IMR-90 (cell line): ENCODE measurements around the gene ZNF488. TPM values are rescaled to one million over a fixed set of nuclear protein-coding genes. Genes with fewer than 3 reads are reported as not detected.

ENCODE experiments used
- ATAC-seq: fragments of 200-7000 bp; cut with Tn5 transposase; 2 replicates; pipeline ENCODE4 v1.9.1; 2020; ENCODE audit warnings: low read depth, mild to moderate bottlenecking, moderate library complexity
- BruUV-seq: library from RNA; stranded (reverse); fragments of 400-500 nt; replicated peaks from 2 replicates; lab custom pipeline; 2021; lab: Mats Ljungman, UMichigan
- CTCF ChIA-PET: fragments of 300-600 bp; formaldehyde crosslinking; extraction: SDS; loops from one replicate; lab custom pipeline; 2021; ENCODE audit warnings: antibody characterized with exemption; lab: Yijun Ruan, JAX
- POLR2A ChIA-PET: fragments of 300-600 bp; sonication (Branson Sonifier 250); formaldehyde crosslinking; loops from one replicate; lab custom pipeline; 2022; ENCODE audit warnings: antibody characterized with exemption; ENCODE audit not compliant: unreplicated experiment; lab: Charles Lee
- DNase-seq: peaks from one replicate; pipeline ENCODE4 v3.0.0; 2013
- H2AFZ ChIP-seq: replicated peaks from 2 replicates; pipeline ENCODE3; 2013; ENCODE audit warnings: low read length, mild to moderate bottlenecking; ENCODE audit not compliant: poor library complexity
- H2AK5ac ChIP-seq: 2 replicates; pipeline ENCODE4 v1.6.1; 2013; ENCODE audit warnings: low read depth, low read length, inconsistent platforms
- H2AK9ac ChIP-seq: replicated peaks from 2 replicates; pipeline ENCODE3; 2013; ENCODE audit warnings: mild to moderate bottlenecking, low read depth, low read length, moderate library complexity; ENCODE audit not compliant: poor library complexity
- H2BK120ac ChIP-seq: 2 replicates; pipeline ENCODE4 v1.6.1; 2013; ENCODE audit warnings: low read depth, low read length, inconsistent platforms
- H2BK15ac ChIP-seq: 3 replicates; pipeline ENCODE4 v1.6.1; 2013; ENCODE audit warnings: low read depth, low read length, inconsistent platforms
- H2BK20ac ChIP-seq: 2 replicates; pipeline ENCODE4 v1.6.1; 2013; ENCODE audit warnings: low read depth, mild to moderate bottlenecking, inconsistent platforms, low read length, moderate library complexity
- H2BK5ac ChIP-seq: 2 replicates; pipeline ENCODE4 v1.6.1; 2013; ENCODE audit warnings: mild to moderate bottlenecking, low read depth, low read length, inconsistent platforms; ENCODE audit not compliant: poor library complexity, severe bottlenecking
- H3K14ac ChIP-seq: replicated peaks from 2 replicates; pipeline ENCODE4 v1.6.1; 2013; ENCODE audit warnings: low read depth, low read length, inconsistent platforms
- H3K18ac ChIP-seq: 2 replicates; pipeline ENCODE4 v1.6.1; 2013; ENCODE audit warnings: low read depth, low read length, control low read depth
- H3K23ac ChIP-seq: 2 replicates; pipeline ENCODE4 v1.6.1; 2013; ENCODE audit warnings: low read depth, low read length, inconsistent platforms
- H3K27ac ChIP-seq: 2 replicates; pipeline ENCODE4 v1.5.1; 2013; ENCODE audit warnings: mild to moderate bottlenecking, control low read depth, low read length; ENCODE audit not compliant: insufficient read depth
- H3K27me3 ChIP-seq: 2 replicates; pipeline ENCODE4 v1.6.1; 2013; ENCODE audit warnings: low read length; ENCODE audit not compliant: control insufficient read depth, insufficient read depth
- H3K36me3 ChIP-seq: 2 replicates; pipeline ENCODE4 v1.6.1; 2013; ENCODE audit warnings: low read length, mixed read lengths; ENCODE audit not compliant: control insufficient read depth, insufficient read depth
- H3K4ac ChIP-seq: 2 replicates; pipeline ENCODE4 v1.6.1; 2013; ENCODE audit warnings: low read depth, low read length, inconsistent platforms
- H3K4me1 ChIP-seq: 2 replicates; pipeline ENCODE4 v1.6.1; 2013; ENCODE audit warnings: low read length, mixed read lengths; ENCODE audit not compliant: control insufficient read depth, insufficient read depth
- H3K4me2 ChIP-seq: 2 replicates; pipeline ENCODE4 v1.6.1; 2013; ENCODE audit warnings: low read depth, mild to moderate bottlenecking, control low read depth, low read length, moderate library complexity
- H3K4me3 ChIP-seq: 2 replicates; pipeline ENCODE4 v1.5.1; 2013; ENCODE audit warnings: low read depth, mild to moderate bottlenecking, control low read depth, low read length, moderate library complexity; ENCODE audit not compliant: insufficient read depth
- H3K56ac ChIP-seq: 2 replicates; pipeline ENCODE4 v1.6.1; 2013; ENCODE audit warnings: low read length, inconsistent platforms; ENCODE audit not compliant: insufficient read depth; ENCODE audit errors: extremely low read depth
- H3K79me1 ChIP-seq, 2 experiments: 2 replicates each; pipeline ENCODE4 v1.6.1; 2013; ENCODE audit warnings: low read length in 2 of 2, inconsistent platforms in 1 of 2, low read depth in 1 of 2
- H3K9ac ChIP-seq: 2 replicates; pipeline ENCODE4 v1.6.1; 2013; ENCODE audit warnings: low read depth, low read length, control low read depth
- H3K9me1 ChIP-seq: 2 replicates; pipeline ENCODE4 v1.6.1; 2013; ENCODE audit warnings: low read length, inconsistent platforms; ENCODE audit not compliant: insufficient read depth
- H3K9me3 ChIP-seq: 2 replicates; pipeline ENCODE4 v1.6.1; 2013; ENCODE audit warnings: low read length; ENCODE audit not compliant: control insufficient read depth, insufficient read depth
- H4K20me1 ChIP-seq: 2 replicates; pipeline ENCODE4 v1.6.1; 2013; ENCODE audit warnings: low read length, inconsistent platforms; ENCODE audit not compliant: insufficient read depth
- H4K5ac ChIP-seq: 2 replicates; pipeline ENCODE4 v1.6.1; 2013; ENCODE audit warnings: mild to moderate bottlenecking, low read depth, low read length, control low read depth
- H4K8ac ChIP-seq, 2 experiments: 2 replicates each; pipeline ENCODE4 v1.6.1; 2013; ENCODE audit warnings: low read depth in 2 of 2, low read length in 2 of 2, control low read depth in 1 of 2, inconsistent platforms in 1 of 2
- H4K91ac ChIP-seq: 2 replicates; pipeline ENCODE4 v1.6.1; 2013; ENCODE audit warnings: low read depth, low read length, inconsistent platforms; ENCODE audit not compliant: insufficient read depth
- BHLHE40 ChIP-seq: fragments of 150-350 bp; IDR thresholded peaks from 2 replicates; pipeline ENCODE4 v1.6.1; 2016; ENCODE audit warnings: mild to moderate bottlenecking, low read depth, low read length
- CEBPB ChIP-seq: IDR thresholded peaks from 2 replicates; pipeline ENCODE4 v1.6.1; 2012; ENCODE audit warnings: low read depth, low read length, improper control_type of control experiment
- ELK1 ChIP-seq: fragments of 150-350 bp; IDR thresholded peaks from 2 replicates; pipeline ENCODE4 v1.6.1; 2016; ENCODE audit warnings: low read depth, mild to moderate bottlenecking, low read length, moderate library complexity, borderline replicate concordance
- MAFK ChIP-seq: IDR thresholded peaks from 2 replicates; pipeline ENCODE4 v1.6.1; 2012; ENCODE audit warnings: low read depth, low read length, improper control_type of control experiment
- MXI1 ChIP-seq: IDR thresholded peaks from 2 replicates; pipeline ENCODE4 v1.6.1; 2012; ENCODE audit warnings: low read depth, mild to moderate bottlenecking, low read length, moderate library complexity, borderline replicate concordance
- NFE2L2 ChIP-seq: fragments of 150-350 bp; IDR thresholded peaks from 2 replicates; pipeline ENCODE4 v1.6.1; 2016; ENCODE audit warnings: low read depth, mild to moderate bottlenecking, low read length
- RAD21 ChIP-seq: IDR thresholded peaks from 2 replicates; pipeline ENCODE4 v1.6.1; 2012; ENCODE audit warnings: low read length, improper control_type of control experiment
- RCOR1 ChIP-seq: IDR thresholded peaks from 2 replicates; pipeline ENCODE4 v1.6.1; 2012; ENCODE audit warnings: mild to moderate bottlenecking, low read length, improper control_type of control experiment; ENCODE audit not compliant: insufficient replicate concordance
- RFX5 ChIP-seq: IDR thresholded peaks from 2 replicates; pipeline ENCODE4 v1.8.0; 2012; ENCODE audit warnings: low read depth, mild to moderate bottlenecking, low read length, moderate library complexity
- SMC3 ChIP-seq: fragments of 150-350 bp; IDR thresholded peaks from 2 replicates; pipeline ENCODE4 v1.6.1; 2016; ENCODE audit warnings: low read depth, mild to moderate bottlenecking, antibody characterized with exemption, low read length, moderate library complexity
- WGBS, 2 experiments: methylation state at CpG; one replicate each; pipeline versions ENCODE4 v1.1.5 to v1.1.7; 2013; ENCODE audit warnings: missing lambda C conversion rate in 2 of 2; ENCODE audit not compliant: insufficient read length in 1 of 2; ENCODE audit errors: extremely low coverage in 2 of 2; 5-methylcytosine and 5-hydroxymethylcytosine counted together
- dilution Hi-C: fragments of 300-500 bp; cut with HindIII; formaldehyde crosslinking; loops from one replicate; pipeline ENCODE4 v1.14.3; 2018; ENCODE audit warnings: low sequenced_read_pairs; ENCODE audit not compliant: unreplicated experiment
- in situ Hi-C: fragments of 300-500 bp; cut with MboI; formaldehyde crosslinking; loops from 3 replicates; pipeline ENCODE4 v1.14.3; 2019; ENCODE audit warnings: low sequenced_read_pairs, inconsistent platforms, mixed read lengths
- intact Hi-C: fragments of 100-400 bp; cut with micrococcal nuclease; formaldehyde crosslinking; loops from 2 replicates; pipeline ENCODE4 v1.10.0; 2022
- polyA plus RNA-seq, 3 experiments: library from polyadenylated mRNA; depleted of rRNA; stranded (reverse); fragments of >200 nt; gene quantifications; 2 replicates each; pipeline ENCODE4 v1.2.3, GENCODE V29; 2012; ENCODE audit warnings: low replicate concordance in 1 of 3
- total RNA-seq: library from RNA; depleted of rRNA; stranded (reverse); fragments of >200 nt; gene quantifications from 2 replicates; pipeline ENCODE4 v1.2.3, GENCODE V29; 2012
- TF ChIP-seq, protein P1 (sequence below): fragments of 150-350 bp; IDR thresholded peaks from 2 replicates; pipeline ENCODE4 v1.6.1; 2017; ENCODE audit warnings: mild to moderate bottlenecking, antibody characterized with exemption, low read length, low read depth
- TF ChIP-seq, protein P2 (sequence below): conservative IDR thresholded peaks from 2 replicates; pipeline ENCODE4 v1.5.1; 2012; ENCODE audit warnings: mild to moderate bottlenecking, low read depth, low read length, improper control_type of control experiment

The ZNF488 gene
- total and polyA plus RNA-seq, 2 of the 4 experiments (the other 2 are of a cell fraction), result under 0.01 to 0.14 TPM

DNA sequence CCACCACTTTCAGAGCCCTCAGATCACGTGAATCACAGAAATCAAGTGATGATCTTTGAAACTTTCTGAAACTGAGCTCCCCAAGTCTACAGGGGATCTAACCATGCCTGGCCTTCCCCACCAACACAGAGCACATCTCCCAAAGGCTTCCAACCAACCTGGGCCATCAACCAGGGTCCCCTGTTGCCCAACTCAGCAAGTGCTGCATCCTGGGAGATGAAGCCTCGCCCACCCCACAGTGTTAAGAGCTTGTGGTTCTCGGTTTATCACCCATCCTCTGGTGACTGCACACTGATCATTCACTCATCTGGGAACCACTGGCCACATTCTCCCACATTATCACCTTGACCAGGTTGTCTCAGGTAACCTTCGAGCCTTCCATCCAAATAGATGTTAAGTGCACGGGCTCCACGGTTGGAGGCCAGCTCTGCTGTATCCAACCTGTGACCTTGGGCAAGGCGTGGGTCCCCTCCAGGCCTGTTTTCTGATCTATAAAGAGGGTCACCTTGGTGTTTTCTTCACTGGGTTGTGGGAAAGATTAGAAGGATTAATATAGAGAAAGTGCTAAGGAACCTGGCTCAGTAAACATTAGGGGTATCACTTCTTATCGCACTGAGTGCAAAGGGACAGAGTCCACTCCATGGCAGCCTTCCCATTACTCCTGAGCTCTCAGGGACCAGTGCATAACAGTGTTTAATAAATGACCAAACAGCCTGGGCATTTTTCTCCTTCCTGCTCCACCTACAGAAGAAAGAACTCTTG lies 3.6 kb downstream of the ZNF488 start:
- in situ Hi-C loops, result loop anchor here (5.0 to 10.0 kb wide), 2 partner anchors 1098 to 1276 kb away; no protein-coding TSS in a partner anchor
- dilution Hi-C loops, result no loop called here
- no peak overlapping the region for H2BK5ac ChIP-seq

More for the DNA sequence above, 3.6 kb downstream of the ZNF488 start:
- POLR2A ChIA-PET, result no interaction called here
- no peak overlapping the region for H2BK15ac ChIP-seq
- ATAC-seq (no peak), DNase-seq (no peak)
- no peak overlapping the region for H2BK120ac ChIP-seq
- H3K4me1 ChIP-seq, result peaks cover 2% of the 10 kb centered on the region; the same call in 1 of the 2 replicates
- H3K18ac ChIP-seq, result no peak overlapping the region
- no peak overlapping the region for H4K91ac ChIP-seq
- H3K9ac ChIP-seq, result no peak overlapping the region
- H3K4me2 ChIP-seq, result no peak overlapping the region
- H3K27ac ChIP-seq, result no peak overlapping the region
- H3K4ac ChIP-seq, result no peak overlapping the region
- H3K14ac ChIP-seq, result no peak overlapping the region
- no peak overlapping the region for H3K4me3 ChIP-seq
- peaks cover 63% of the 10 kb centered on the region for H3K27me3 ChIP-seq
- no peak overlapping the region for H2AFZ ChIP-seq
- H2AK9ac ChIP-seq, result no peak overlapping the region
- no peaks in the 10 kb centered on the region for H3K79me1 ChIP-seq
- 79% methylated on average over 3 of the region's 8 CpGs; no CpG with 5 or more reads in 1 of the 2 experiments for WGBS, 2 experiments
- H3K56ac ChIP-seq, result no peak overlapping the region
- H4K5ac ChIP-seq, result no peak overlapping the region
- no peak overlapping the region for H4K8ac ChIP-seq
- intact Hi-C loops, result no loop called here
- H4K20me1 ChIP-seq, result no peaks in the 10 kb centered on the region
- no peaks in the 10 kb centered on the region for H3K36me3 ChIP-seq
- H3K23ac ChIP-seq, result no peak overlapping the region
- TF ChIP-seq BHLHE40 (no peak), NFE2L2 (no peak), RFX5 (no peak), SMC3 (no peak), CEBPB (no peak), RAD21 (no peak), ELK1 (no peak), RCOR1 (no peak), MAFK (no peak), MXI1 (no peak)
- TF ChIP-seq, protein P1, sequence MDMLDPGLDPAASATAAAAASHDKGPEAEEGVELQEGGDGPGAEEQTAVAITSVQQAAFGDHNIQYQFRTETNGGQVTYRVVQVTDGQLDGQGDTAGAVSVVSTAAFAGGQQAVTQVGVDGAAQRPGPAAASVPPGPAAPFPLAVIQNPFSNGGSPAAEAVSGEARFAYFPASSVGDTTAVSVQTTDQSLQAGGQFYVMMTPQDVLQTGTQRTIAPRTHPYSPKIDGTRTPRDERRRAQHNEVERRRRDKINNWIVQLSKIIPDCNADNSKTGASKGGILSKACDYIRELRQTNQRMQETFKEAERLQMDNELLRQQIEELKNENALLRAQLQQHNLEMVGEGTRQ, result no peak
- TF ChIP-seq, protein P2, sequence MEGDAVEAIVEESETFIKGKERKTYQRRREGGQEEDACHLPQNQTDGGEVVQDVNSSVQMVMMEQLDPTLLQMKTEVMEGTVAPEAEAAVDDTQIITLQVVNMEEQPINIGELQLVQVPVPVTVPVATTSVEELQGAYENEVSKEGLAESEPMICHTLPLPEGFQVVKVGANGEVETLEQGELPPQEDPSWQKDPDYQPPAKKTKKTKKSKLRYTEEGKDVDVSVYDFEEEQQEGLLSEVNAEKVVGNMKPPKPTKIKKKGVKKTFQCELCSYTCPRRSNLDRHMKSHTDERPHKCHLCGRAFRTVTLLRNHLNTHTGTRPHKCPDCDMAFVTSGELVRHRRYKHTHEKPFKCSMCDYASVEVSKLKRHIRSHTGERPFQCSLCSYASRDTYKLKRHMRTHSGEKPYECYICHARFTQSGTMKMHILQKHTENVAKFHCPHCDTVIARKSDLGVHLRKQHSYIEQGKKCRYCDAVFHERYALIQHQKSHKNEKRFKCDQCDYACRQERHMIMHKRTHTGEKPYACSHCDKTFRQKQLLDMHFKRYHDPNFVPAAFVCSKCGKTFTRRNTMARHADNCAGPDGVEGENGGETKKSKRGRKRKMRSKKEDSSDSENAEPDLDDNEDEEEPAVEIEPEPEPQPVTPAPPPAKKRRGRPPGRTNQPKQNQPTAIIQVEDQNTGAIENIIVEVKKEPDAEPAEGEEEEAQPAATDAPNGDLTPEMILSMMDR, result no peak
- H3K9me3 ChIP-seq, result no peaks in the 10 kb centered on the region
- CTCF ChIA-PET, result interaction anchor here (0.6 kb wide), 2 partner anchors 93 to 1098 kb away, joined by 3 read pairs; no protein-coding TSS in a partner anchor
- H3K9me1 ChIP-seq, result no peaks in the 10 kb centered on the region; the same call in 1 of the 2 replicates
- BruUV-seq, result no TSS peak
- H2BK20ac ChIP-seq, result no peak overlapping the region
- H2AK5ac ChIP-seq, result no peak overlapping the region
